ENCODE measurements around the gene COL9A3.

Gene COL9A3

GRCh38 chr20:62825986-62826645 is 9.3 kb downstream of the COL9A3 start:
- no peak for DNase-seq

GRCh38 chr20:62826646-62827310 is 9.9 kb downstream of the COL9A3 start:
- DNase-seq, result no peak

GRCh38 chr20:62827311-62828038 is 10.6 kb downstream of the COL9A3 start:
- no peak for DNase-seq

GRCh38 chr20:62828051-62828450 is 11.2 kb downstream of the COL9A3 start:
- no peak for DNase-seq

- DNase-seq, result no peak
These were observed 11.8 kb downstream of the COL9A3 start for GRCh38 chr20:62828511-62829230.

- no peak for DNase-seq
These were observed 12.7 kb downstream of the COL9A3 start for GRCh38 chr20:62829231-62830230.

GRCh38 chr20:62830251-62830650 is 13.4 kb downstream of the COL9A3 start:
- no peak for DNase-seq

GRCh38 chr20:62830821-62831220 is 14.0 kb downstream of the COL9A3 start:
- DNase-seq, result no peak

- no peak for DNase-seq
These were observed 14.5 kb downstream of the COL9A3 start for GRCh38 chr20:62831361-62831788.

- DNase-seq, result no peak
These were observed 15.0 kb downstream of the COL9A3 start for GRCh38 chr20:62831854-62832211.

- no peak for DNase-seq
These were observed 15.5 kb downstream of the COL9A3 start for GRCh38 chr20:62832212-62832922.

GRCh38 chr20:62832951-62833391 is 16.1 kb downstream of the COL9A3 start:
- no peak for DNase-seq

- no peak for DNase-seq
These were observed 18.3 kb downstream of the COL9A3 start for GRCh38 chr20:62834967-62835730.

GRCh38 chr20:62835931-62836861 is 19.3 kb downstream of the COL9A3 start:
- no peak for DNase-seq

GRCh38 chr20:62836967-62837490 is 20.2 kb downstream of the COL9A3 start:
- no peak for DNase-seq

- DNase-seq, result no peak
These were observed 20.9 kb downstream of the COL9A3 start for GRCh38 chr20:62837790-62838127.

- DNase-seq, result no peak
These were observed 21.5 kb downstream of the COL9A3 start for GRCh38 chr20:62838128-62838891.

GRCh38 chr20:62839261-62839660 is 22.4 kb downstream of the COL9A3 start:
- no peak for DNase-seq

Measured in NCI-H510A treated with DMSO at 0.1 percent for 48 hours (cell line).